MCF 10A (cell line): ENCODE measurements around the gene NECTIN1. TPM values are rescaled to one million over a fixed set of nuclear protein-coding genes. Genes with fewer than 3 reads are reported as not detected.

Experiments used
- BruUV-seq: library from RNA; stranded (reverse); fragments of 400-500 nt; replicated peaks from 2 replicates; lab custom pipeline; 2021; lab: Mats Ljungman, UMichigan
- CTCF ChIA-PET: fragments of 300-600 bp; sonication (Branson Sonifier 250); formaldehyde crosslinking; extraction: SDS; loops from one replicate; lab custom pipeline; 2021; ENCODE audit warnings: antibody characterized with exemption, inconsistent platforms; lab: Yijun Ruan, JAX
- POLR2A ChIA-PET: fragments of 300-600, 350-650 bp; sonication (Branson Sonifier 250); formaldehyde crosslinking; extraction: SDS; loops from one replicate; lab custom pipeline; 2020; ENCODE audit warnings: antibody characterized with exemption, inconsistent platforms; lab: Yijun Ruan, JAX
- DNase-seq: peaks from one replicate; pipeline ENCODE4 v3.0.0-alpha.2; 2018; ENCODE audit not compliant: unreplicated experiment
- H3K27ac Mint-ChIP-seq: one replicate; pipeline ENCODE4 v1.8.0; 2022; ENCODE audit warnings: mild to moderate bottlenecking, low read depth, mixed read lengths; ENCODE audit not compliant: unreplicated experiment
- H3K27me3 Mint-ChIP-seq: one replicate; pipeline ENCODE4 v1.8.0; 2022; ENCODE audit warnings: mixed read lengths; ENCODE audit not compliant: insufficient read depth, unreplicated experiment
- H3K36me3 Mint-ChIP-seq: one replicate; pipeline ENCODE4 v1.8.0; 2022; ENCODE audit warnings: mild to moderate bottlenecking, moderate library complexity, mixed read lengths; ENCODE audit not compliant: insufficient read depth, unreplicated experiment
- H3K4me1 Mint-ChIP-seq: one replicate; pipeline ENCODE4 v1.8.0; 2022; ENCODE audit warnings: mixed read lengths; ENCODE audit not compliant: insufficient read depth, unreplicated experiment
- H3K4me3 Mint-ChIP-seq: one replicate; pipeline ENCODE4 v1.8.0; 2022; ENCODE audit warnings: mild to moderate bottlenecking, moderate library complexity, mixed read lengths; ENCODE audit not compliant: unreplicated experiment
- H3K9me3 Mint-ChIP-seq: one replicate; pipeline ENCODE4 v1.8.0; 2022; ENCODE audit warnings: mixed read lengths; ENCODE audit not compliant: unreplicated experiment
- intact Hi-C: fragments of 100-400 bp; cut with micrococcal nuclease; formaldehyde crosslinking; loops from 2 replicates; pipeline ENCODE4 v1.14.1; 2022
- total RNA-seq: library from RNA; stranded (reverse); gene quantifications from 2 replicates; pipeline ENCODE4 v1.2.3, GENCODE V29; 2022
- TF ChIP-seq, protein P1 (sequence below): fragments of 200-600 bp; IDR thresholded peaks from one replicate; pipeline ENCODE4 v1.8.0; 2022; ENCODE audit warnings: antibody characterized with exemption, mild to moderate bottlenecking; ENCODE audit not compliant: unreplicated experiment

The NECTIN1 gene
- total RNA-seq, 1 experiment from 2014 or later = 59.2 TPM

DNA sequence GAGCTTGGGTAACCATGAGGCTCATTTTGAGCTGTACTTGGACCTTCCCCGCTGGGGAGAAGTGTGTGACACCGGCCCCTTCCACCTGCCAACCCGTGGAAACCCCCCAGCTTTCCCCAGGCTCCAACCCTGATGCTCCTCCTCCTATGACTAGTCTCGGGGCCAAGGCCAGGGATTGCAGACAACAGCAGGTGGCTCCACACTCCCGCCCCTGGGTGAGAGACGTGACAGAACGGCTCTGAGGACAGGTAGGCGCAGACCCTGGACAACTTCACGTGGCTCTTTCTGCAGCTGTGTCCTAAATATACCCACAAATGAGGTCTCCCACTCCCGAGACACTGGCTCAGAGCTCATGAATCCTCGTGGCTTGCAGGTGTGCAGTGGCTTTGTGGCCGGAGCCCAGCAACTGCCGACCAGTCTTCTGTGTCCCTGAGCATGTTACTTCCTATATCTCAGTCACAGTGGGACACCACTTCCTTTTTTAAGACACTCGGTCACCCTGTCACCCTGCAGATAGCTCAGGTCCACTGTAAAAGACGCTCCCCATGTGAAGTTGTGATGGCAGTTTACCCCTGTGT is 55.2 kb downstream of the NECTIN1 start:
- no peak for DNase-seq
- no peaks in the 10 kb centered on the region for H3K27me3 Mint-ChIP-seq
- no peaks in the 10 kb centered on the region for H3K4me1 Mint-ChIP-seq
- TF ChIP-seq, protein P1, sequence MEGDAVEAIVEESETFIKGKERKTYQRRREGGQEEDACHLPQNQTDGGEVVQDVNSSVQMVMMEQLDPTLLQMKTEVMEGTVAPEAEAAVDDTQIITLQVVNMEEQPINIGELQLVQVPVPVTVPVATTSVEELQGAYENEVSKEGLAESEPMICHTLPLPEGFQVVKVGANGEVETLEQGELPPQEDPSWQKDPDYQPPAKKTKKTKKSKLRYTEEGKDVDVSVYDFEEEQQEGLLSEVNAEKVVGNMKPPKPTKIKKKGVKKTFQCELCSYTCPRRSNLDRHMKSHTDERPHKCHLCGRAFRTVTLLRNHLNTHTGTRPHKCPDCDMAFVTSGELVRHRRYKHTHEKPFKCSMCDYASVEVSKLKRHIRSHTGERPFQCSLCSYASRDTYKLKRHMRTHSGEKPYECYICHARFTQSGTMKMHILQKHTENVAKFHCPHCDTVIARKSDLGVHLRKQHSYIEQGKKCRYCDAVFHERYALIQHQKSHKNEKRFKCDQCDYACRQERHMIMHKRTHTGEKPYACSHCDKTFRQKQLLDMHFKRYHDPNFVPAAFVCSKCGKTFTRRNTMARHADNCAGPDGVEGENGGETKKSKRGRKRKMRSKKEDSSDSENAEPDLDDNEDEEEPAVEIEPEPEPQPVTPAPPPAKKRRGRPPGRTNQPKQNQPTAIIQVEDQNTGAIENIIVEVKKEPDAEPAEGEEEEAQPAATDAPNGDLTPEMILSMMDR = no peak
- CTCF ChIA-PET = interaction anchor here (0.5 to 5.3 kb wide), 12 partner anchors 9 to 1521 kb away, joined by 3 to 26 read pairs (median 4); partner anchors contain the start of gene NECTIN1
- H3K36me3 Mint-ChIP-seq = peaks cover 31% of the 10 kb centered on the region
- no peaks in the 10 kb centered on the region for H3K9me3 Mint-ChIP-seq
- H3K27ac Mint-ChIP-seq = no peak overlapping the region
- intact Hi-C loops = no loop called here
- H3K4me3 Mint-ChIP-seq = no peak overlapping the region
- POLR2A ChIA-PET = interaction anchor here (1.2 to 1.4 kb wide), 2 partner anchors 18 to 22 kb away, joined by 3 to 6 read pairs; no protein-coding TSS in a partner anchor
- no TSS peak for BruUV-seq

DNA sequence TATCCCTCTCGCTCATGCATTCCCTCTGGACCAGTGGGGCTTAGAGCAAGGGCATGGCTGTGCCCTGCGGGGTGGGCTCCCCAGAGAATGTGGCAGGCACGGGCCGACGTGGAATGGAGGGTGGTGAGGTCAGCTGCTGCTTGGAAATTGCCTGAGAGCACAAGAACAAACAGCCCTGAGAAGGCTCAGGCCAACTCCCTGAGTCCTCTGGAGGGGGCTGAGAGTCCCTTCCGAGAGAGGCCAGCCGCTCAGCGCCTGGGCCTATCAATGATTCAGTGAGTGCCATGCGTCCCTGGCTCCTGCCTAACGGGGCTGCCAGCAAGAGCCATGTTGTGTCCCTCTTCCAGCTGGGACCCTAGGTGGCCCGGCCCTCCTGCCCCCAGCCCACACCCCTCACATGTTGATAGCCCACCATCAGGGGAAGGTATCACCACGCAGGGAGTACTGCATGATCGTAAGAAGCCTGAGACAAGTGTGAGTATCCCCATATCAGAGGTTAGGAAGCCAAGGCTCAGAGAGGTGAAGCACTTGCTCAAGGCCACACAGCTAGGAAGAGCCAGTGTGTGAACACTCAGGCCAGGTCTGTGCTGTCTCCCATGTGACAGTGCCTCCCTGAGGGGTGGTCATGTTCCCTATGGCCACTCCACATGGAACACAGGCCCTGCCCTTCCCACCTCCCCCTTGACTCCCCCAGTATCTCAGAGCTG is 55.8 kb downstream of the NECTIN1 start:
- H3K9me3 Mint-ChIP-seq = no peaks in the 10 kb centered on the region
- no peaks in the 10 kb centered on the region for H3K4me1 Mint-ChIP-seq
- H3K27ac Mint-ChIP-seq = peak overlapping the region; percentile 46
- no peaks in the 10 kb centered on the region for H3K27me3 Mint-ChIP-seq
- intact Hi-C loops = no loop called here
- CTCF ChIA-PET = interaction anchor here (0.6 to 4.9 kb wide), 7 partner anchors 9 to 435 kb away, joined by 3 to 26 read pairs (median 5); partner anchors contain the start of gene NECTIN1
- no peak for DNase-seq
- no TSS peak for BruUV-seq
- POLR2A ChIA-PET = interaction anchor here (1.2 to 1.4 kb wide), 3 partner anchors 18 to 56 kb away, joined by 3 to 6 read pairs (median 3); partner anchors contain the start of gene NECTIN1
- no peak overlapping the region for H3K4me3 Mint-ChIP-seq
- H3K36me3 Mint-ChIP-seq = peaks cover 26% of the 10 kb centered on the region
- TF ChIP-seq, protein P1 = no peak

DNA sequence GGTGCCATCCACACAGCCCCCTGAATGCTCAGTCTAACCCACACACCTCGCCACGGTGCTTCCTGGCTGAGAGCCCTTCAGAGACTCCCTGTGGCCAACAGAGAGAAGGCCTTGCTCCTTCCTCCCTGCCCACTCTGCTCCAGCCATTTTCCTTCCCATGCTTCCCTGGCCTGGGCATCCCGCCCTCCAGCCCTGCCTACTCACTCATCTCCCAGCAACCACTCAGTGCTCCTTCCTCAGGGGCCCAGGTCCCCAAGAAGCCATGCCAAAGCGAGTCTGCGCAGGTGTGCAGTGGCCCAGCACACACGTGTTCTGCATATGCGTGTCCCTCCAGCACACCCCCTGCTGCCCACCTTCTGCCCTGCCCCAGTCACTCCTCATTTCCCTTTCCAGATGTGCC is 56.4 kb downstream of the NECTIN1 start:
- Mint-ChIP-seq H3K4me3 (no peak overlapping the region), H3K9me3 (no peaks in the 10 kb centered on the region), H3K4me1 (no peaks in the 10 kb centered on the region), H3K36me3 (peaks cover 26% of the 10 kb centered on the region), H3K27ac (peak overlapping the region; percentile 46), H3K27me3 (no peaks in the 10 kb centered on the region)
- POLR2A ChIA-PET = interaction anchor here (1.4 kb wide), 1 partner anchor 57 kb away, joined by 3 read pairs; the partner anchor contains the start of gene NECTIN1
- BruUV-seq = no TSS peak
- DNase-seq = no peak
- TF ChIP-seq, protein P1 = no peak
- CTCF ChIA-PET = interaction anchor here (0.6 to 4.9 kb wide), 4 partner anchors 17 to 383 kb away, joined by 3 to 26 read pairs (median 4); partner anchors contain the start of gene NECTIN1
- intact Hi-C loops = no loop called here

DNA sequence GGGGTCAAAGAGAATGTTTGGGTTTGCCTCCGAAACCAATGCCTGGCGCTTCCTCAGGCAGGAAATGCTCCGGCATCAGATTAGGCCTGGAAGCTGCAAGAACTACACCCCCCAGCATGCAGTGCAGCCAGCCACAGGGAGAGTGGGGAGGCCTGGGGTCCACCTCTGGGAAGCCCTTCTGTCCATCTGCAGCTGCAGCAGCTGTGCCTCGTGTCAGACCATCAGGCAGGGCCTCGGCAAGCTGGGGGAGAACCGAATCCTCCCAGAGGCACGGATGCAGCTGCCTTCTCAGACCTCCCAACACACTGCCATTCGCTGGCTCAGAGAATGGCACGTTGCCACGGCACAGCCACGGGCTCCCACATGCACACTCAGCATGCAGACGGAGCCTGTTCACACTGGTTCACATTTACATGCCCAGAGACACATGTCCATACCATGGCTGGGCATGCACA is 57.4 kb downstream of the NECTIN1 start:
- H3K4me1 Mint-ChIP-seq = peaks cover 6% of the 10 kb centered on the region
- BruUV-seq = no TSS peak
- H3K9me3 Mint-ChIP-seq = no peaks in the 10 kb centered on the region
- no peaks in the 10 kb centered on the region for H3K27me3 Mint-ChIP-seq
- peaks cover 22% of the 10 kb centered on the region for H3K36me3 Mint-ChIP-seq
- intact Hi-C loops = no loop called here
- POLR2A ChIA-PET = interaction anchor here (1.4 kb wide), 1 partner anchor 58 kb away, joined by 4 read pairs; the partner anchor contains the start of gene NECTIN1
- CTCF ChIA-PET = interaction anchor here (0.7 to 4.9 kb wide), 2 partner anchors 58 to 216 kb away, joined by 5 to 26 read pairs; partner anchors contain the start of gene NECTIN1
- H3K4me3 Mint-ChIP-seq = no peak overlapping the region
- TF ChIP-seq, protein P1 = no peak
- no peak overlapping the region for H3K27ac Mint-ChIP-seq
- no peak for DNase-seq
